GM12878 (cell line): Measurements from ENCODE around the gene DKK1. TPM values are rescaled to one million over a fixed set of nuclear protein-coding genes. Genes with fewer than 3 reads are reported as not detected.

ENCODE experiments used
- ATAC-seq: fragments of 200-7000 bp; cut with Tn5 transposase; 3 replicates; pipeline ENCODE4 v1.9.1; 2020; ENCODE audit warnings: mild to moderate bottlenecking, moderate library complexity
- BruUV-seq: library from RNA; stranded (reverse); fragments of 400-500 nt; replicated peaks from 2 replicates; lab custom pipeline; 2021; lab: Mats Ljungman, UMichigan
- CTCF ChIA-PET: fragments of 300-600 bp; sonication (Branson Sonifier 250); formaldehyde crosslinking; extraction: SDS; loops from one replicate; lab custom pipeline; 2021; ENCODE audit warnings: inconsistent platforms; lab: Yijun Ruan, JAX
- POLR2A ChIA-PET: fragments of 350-600 bp; formaldehyde crosslinking; extraction: SDS; loops from one replicate; lab custom pipeline; 2021; ENCODE audit warnings: inconsistent platforms; lab: Charles Lee
- RAD21 ChIA-PET: fragments of 300-600 bp; sonication (Branson Sonifier 250); formaldehyde crosslinking; loops from one replicate; lab custom pipeline; 2023; ENCODE audit warnings: antibody characterized with exemption; ENCODE audit not compliant: unreplicated experiment; lab: Charles Lee
- SMC1A ChIA-PET: fragments of 300-600 bp; sonication (Branson Sonifier 250); formaldehyde crosslinking; loops from one replicate; lab custom pipeline; 2023; ENCODE audit not compliant: unreplicated experiment, uncharacterized antibody; lab: Charles Lee
- DNase-seq: peaks from one replicate; pipeline ENCODE4 v3.0.0-alpha.2; 2011; ENCODE audit warnings: low read depth, low spot score
- FAIRE-seq: peaks from 3 replicates; lab custom pipeline; 2011; peaks lifted over from hg19 to GRCh38; lab: Jason Lieb, UNC
- H2AFZ ChIP-seq: 2 replicates; pipeline ENCODE4 v1.6.0; 2011; ENCODE audit warnings: low read depth, low read length, control low read depth; ENCODE audit not compliant: control insufficient read depth
- H3K27ac ChIP-seq: 2 replicates; pipeline ENCODE4 v1.5.1; 2011; ENCODE audit warnings: control low read depth; ENCODE audit not compliant: control insufficient read depth, insufficient read depth
- H3K27me3 ChIP-seq, 2 experiments: replicated peaks in 1 of 2; 2 replicates each; pipeline versions ENCODE4 v1.6.0 to v1.6.1; 2011; ENCODE audit warnings: low read length in 1 of 2; ENCODE audit not compliant: control insufficient read depth in 2 of 2, insufficient read depth in 2 of 2
- H3K36me3 ChIP-seq, 2 experiments: 2 replicates each; pipeline ENCODE4 v1.5.1; 2011; ENCODE audit warnings: low read length in 1 of 2; ENCODE audit not compliant: control insufficient read depth in 2 of 2, insufficient read depth in 2 of 2
- H3K4me1 ChIP-seq: 2 replicates; pipeline ENCODE4 v1.6.1; 2011; ENCODE audit warnings: mild to moderate bottlenecking, low read length, moderate library complexity, mixed read lengths; ENCODE audit not compliant: control insufficient read depth, insufficient read depth
- H3K4me2 ChIP-seq: 2 replicates; pipeline ENCODE4 v1.6.0; 2011; ENCODE audit warnings: control low read depth; ENCODE audit not compliant: control insufficient read depth, insufficient read depth
- H3K4me3 ChIP-seq: fragments of 200-600 bp; sonication (generic); 2 replicates; pipeline ENCODE4 v1.5.1; 2016
- H3K79me2 ChIP-seq: 2 replicates; pipeline ENCODE4 v1.6.0; 2011; ENCODE audit warnings: low read length; ENCODE audit not compliant: control insufficient read depth, insufficient read depth
- H3K9ac ChIP-seq: 2 replicates; pipeline ENCODE4 v1.8.0; 2011; ENCODE audit warnings: low read length, control low read depth, mixed read lengths; ENCODE audit not compliant: control insufficient read depth, insufficient read depth
- H3K9me3 ChIP-seq: replicated peaks from 3 replicates; pipeline ENCODE4 v1.5.1; 2011; ENCODE audit warnings: mild to moderate bottlenecking, low read length; ENCODE audit not compliant: control insufficient read depth, insufficient read depth
- H4K20me1 ChIP-seq: 2 replicates; pipeline ENCODE4 v1.6.0; 2011; ENCODE audit not compliant: control insufficient read depth, insufficient read depth
- BHLHE40 ChIP-seq, 2 experiments: fragments of 450-650 bp in 1 of 2; IDR thresholded peaks; 2 replicates each; pipeline ENCODE4 v1.6.1; 2011 to 2017; ENCODE audit warnings: low read depth in 2 of 2, borderline replicate concordance in 1 of 2, improper control_type of control experiment in 1 of 2, low read length in 1 of 2, mild to moderate bottlenecking in 1 of 2
- BMI1 ChIP-seq: fragments of 450-650 bp; IDR thresholded peaks from 2 replicates; pipeline ENCODE4 v1.6.1; 2016; ENCODE audit warnings: mild to moderate bottlenecking, moderate library complexity, borderline replicate concordance
- CBFB ChIP-seq: IDR thresholded peaks from 2 replicates; pipeline ENCODE4 v1.6.1; 2016; ENCODE audit warnings: antibody characterized with exemption, low read depth
- CREB1 ChIP-seq: IDR thresholded peaks from 2 replicates; pipeline ENCODE4 v1.6.1; 2012; ENCODE audit warnings: low read depth, mild to moderate bottlenecking, inconsistent platforms
- EED ChIP-seq: sonication (generic); IDR thresholded peaks from 2 replicates; pipeline ENCODE4 v1.6.1; 2016; ENCODE audit warnings: antibody characterized with exemption, low read depth
- HDAC2 ChIP-seq: fragments of 200-600 bp; sonication (generic); IDR thresholded peaks from 2 replicates; pipeline ENCODE4 v1.6.1; 2017
- IKZF1 ChIP-seq: fragments of 450-650 bp; conservative IDR thresholded peaks from 2 replicates; pipeline ENCODE4 v1.6.1; 2017; ENCODE audit warnings: antibody characterized with exemption, mild to moderate bottlenecking
- IKZF2 ChIP-seq, 2 experiments: fragments of 450-650 bp; IDR thresholded peaks; 2 replicates each; pipeline ENCODE4 v1.6.1; 2017; ENCODE audit warnings: mild to moderate bottlenecking in 2 of 2, moderate library complexity in 2 of 2
- KAT2A ChIP-seq: conservative IDR thresholded peaks from 2 replicates; pipeline ENCODE4 v1.6.1; 2011; ENCODE audit warnings: low read depth, low read length; ENCODE audit not compliant: control insufficient read depth
- KLF5 ChIP-seq: fragments of 450-650 bp; IDR thresholded peaks from 2 replicates; pipeline ENCODE4 v1.6.1; 2014; ENCODE audit warnings: mild to moderate bottlenecking; ENCODE audit not compliant: partially characterized antibody
- PAX5 ChIP-seq: IDR thresholded peaks from 2 replicates; pipeline ENCODE4 v1.6.1; 2011; ENCODE audit warnings: low read depth, low read length, borderline replicate concordance
- RCOR1 ChIP-seq: conservative IDR thresholded peaks from 2 replicates; pipeline ENCODE4 v1.6.1; 2012; ENCODE audit warnings: low read depth, low read length, improper control_type of control experiment
- RELA ChIP-seq: fragments of 450-650 bp; IDR thresholded peaks from 2 replicates; pipeline ENCODE4 v1.8.0; 2014; ENCODE audit warnings: borderline replicate concordance; ENCODE audit not compliant: partially characterized antibody
- WRNIP1 ChIP-seq: IDR thresholded peaks from 2 replicates; pipeline ENCODE4 v1.6.1; 2011; ENCODE audit warnings: low read depth, low read length, improper control_type of control experiment, borderline replicate concordance
- WGBS: methylation state at CpG from one replicate; pipeline ENCODE4 v1.1.6; 2016; ENCODE audit warnings: low lambda C conversion rate; ENCODE audit not compliant: insufficient replicate concordance, insufficient coverage; ENCODE audit errors: missing lambda C conversion rate; 5-methylcytosine and 5-hydroxymethylcytosine counted together
- in situ Hi-C: fragments of 300-500 bp; cut with MboI; formaldehyde crosslinking; loops from 9 replicates; pipeline ENCODE4 v1.14.3; 2018; ENCODE audit warnings: mixed read lengths
- intact Hi-C: fragments of 100-400 bp; cut with micrococcal nuclease; formaldehyde crosslinking; loops from one replicate; pipeline ENCODE4 v1.14.2; 2022; ENCODE audit not compliant: unreplicated experiment
- polyA plus RNA-seq, 11 experiments: library from polyadenylated mRNA; depleted of rRNA in 4 of 11; unstranded in 6 of 11; stranded (reverse) in 5 of 11; fragments of >200 nt; fragmentation: Nextera tagmentation in 4 of 11; fragmentation: Illumina TruSeq in 1 of 11; extraction: Ambion mirVana in 4 of 11; extraction: Trizol in 1 of 11; gene quantifications; 1 replicate in 1 of 11; 2 replicates in 10 of 11; pipeline versions ENCODE4 v1.2.1 to v1.2.3, GENCODE V29; 2011 to 2016; ENCODE audit warnings: inconsistent platforms in 2 of 11, missing spikeins in 2 of 11, low read depth in 1 of 11
- total RNA-seq, 4 experiments: library from RNA; depleted of rRNA in 3 of 4; stranded (reverse); fragments of >200 nt in 3 of 4; fragmentation: Illumina TruSeq in 1 of 4; extraction: Trizol in 1 of 4; gene quantifications; 2 replicates each; pipeline versions ENCODE4 v1.2.1 to v1.2.3, GENCODE V29; 2013 to 2021
- TF ChIP-seq, protein P1 (sequence below): IDR thresholded peaks from 2 replicates; pipeline ENCODE4 v1.6.1; 2011; ENCODE audit warnings: mild to moderate bottlenecking, low read depth, low read length, moderate library complexity; ENCODE audit not compliant: insufficient replicate concordance
- TF ChIP-seq, protein P2 (sequence below): fragments of 450-650 bp; IDR thresholded peaks from 2 replicates; pipeline ENCODE4 v1.6.1; 2017; ENCODE audit warnings: antibody characterized with exemption, mild to moderate bottlenecking, moderate library complexity

The DKK1 gene
- total and polyA plus RNA-seq, 10 of the 15 experiments (the other 5 are each of a cell fraction or from before 2014, with no cell fraction given): 0.12 to 0.77 (median 0.33) TPM; not detected in 7

DNA sequence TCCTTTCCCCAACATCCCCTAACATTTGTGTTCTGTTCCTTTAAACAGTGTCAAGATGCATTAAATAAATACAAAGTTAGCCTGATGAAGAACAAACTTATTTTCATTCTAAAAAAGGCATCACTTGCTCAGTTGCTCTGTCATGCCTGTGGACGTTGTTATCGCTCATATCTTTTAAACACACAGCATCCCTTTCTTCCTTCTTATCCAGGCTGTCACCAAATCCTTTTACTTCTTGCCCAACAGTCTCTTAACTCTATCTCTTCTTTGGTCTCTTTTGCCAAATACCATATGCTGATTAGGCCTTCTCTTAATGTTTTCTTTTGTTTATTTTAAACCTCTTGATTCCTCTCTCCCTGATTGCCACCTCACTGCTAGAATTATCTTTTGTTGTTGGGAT lies 43.9 kb downstream of the DKK1 start:
- Histone ChIP-seq H3K9me3 (no peaks in the 10 kb centered on the region), H3K4me2 (no peak overlapping the region), H3K79me2 (no peaks in the 10 kb centered on the region), H2AFZ (no peak overlapping the region), H3K27me3 (no peaks in the 10 kb centered on the region), H3K4me3 (no peak overlapping the region), H4K20me1 (no peaks in the 10 kb centered on the region), H3K27ac (no peak overlapping the region), H3K4me1 (no peaks in the 10 kb centered on the region), H3K36me3 (no peaks in the 10 kb centered on the region), H3K9ac (no peak overlapping the region)
- FAIRE-seq (no peak), DNase-seq (no peak), ATAC-seq (no peak)
- ChIA-PET CTCF (no interaction called here), SMC1A (no interaction called here), RAD21 (no interaction called here), POLR2A (no interaction called here)
- 0% methylated on average over 2 of the region's 2 CpGs for WGBS
- intact Hi-C loops (no loop called here), in situ Hi-C loops (no loop called here)
- TF ChIP-seq WRNIP1: no peak
- TF ChIP-seq PAX5: no peak
- TF ChIP-seq CBFB: no peak
- no peak for TF ChIP-seq CREB1
- no peak for TF ChIP-seq IKZF2 (IDR thresholded peaks at IDR 0.05)
- TF ChIP-seq BHLHE40 (IDR thresholded peaks at IDR 0.05; ENCODE audit: borderline replicate concordance in 1 of 2, low read depth in 2 of 2, low read length in 1 of 2): no peak
- no peak for TF ChIP-seq RCOR1
- TF ChIP-seq HDAC2: no peak
- no peak for TF ChIP-seq RELA
- TF ChIP-seq BMI1: no peak
- TF ChIP-seq, protein P1, sequence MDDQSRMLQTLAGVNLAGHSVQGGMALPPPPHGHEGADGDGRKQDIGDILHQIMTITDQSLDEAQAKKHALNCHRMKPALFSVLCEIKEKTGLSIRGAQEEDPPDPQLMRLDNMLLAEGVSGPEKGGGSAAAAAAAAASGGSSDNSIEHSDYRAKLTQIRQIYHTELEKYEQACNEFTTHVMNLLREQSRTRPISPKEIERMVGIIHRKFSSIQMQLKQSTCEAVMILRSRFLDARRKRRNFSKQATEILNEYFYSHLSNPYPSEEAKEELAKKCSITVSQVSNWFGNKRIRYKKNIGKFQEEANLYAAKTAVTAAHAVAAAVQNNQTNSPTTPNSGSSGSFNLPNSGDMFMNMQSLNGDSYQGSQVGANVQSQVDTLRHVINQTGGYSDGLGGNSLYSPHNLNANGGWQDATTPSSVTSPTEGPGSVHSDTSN: no peak
- no peak for TF ChIP-seq KLF5
- TF ChIP-seq IKZF1: no peak
- TF ChIP-seq EED: no peak
- TF ChIP-seq, protein P2, sequence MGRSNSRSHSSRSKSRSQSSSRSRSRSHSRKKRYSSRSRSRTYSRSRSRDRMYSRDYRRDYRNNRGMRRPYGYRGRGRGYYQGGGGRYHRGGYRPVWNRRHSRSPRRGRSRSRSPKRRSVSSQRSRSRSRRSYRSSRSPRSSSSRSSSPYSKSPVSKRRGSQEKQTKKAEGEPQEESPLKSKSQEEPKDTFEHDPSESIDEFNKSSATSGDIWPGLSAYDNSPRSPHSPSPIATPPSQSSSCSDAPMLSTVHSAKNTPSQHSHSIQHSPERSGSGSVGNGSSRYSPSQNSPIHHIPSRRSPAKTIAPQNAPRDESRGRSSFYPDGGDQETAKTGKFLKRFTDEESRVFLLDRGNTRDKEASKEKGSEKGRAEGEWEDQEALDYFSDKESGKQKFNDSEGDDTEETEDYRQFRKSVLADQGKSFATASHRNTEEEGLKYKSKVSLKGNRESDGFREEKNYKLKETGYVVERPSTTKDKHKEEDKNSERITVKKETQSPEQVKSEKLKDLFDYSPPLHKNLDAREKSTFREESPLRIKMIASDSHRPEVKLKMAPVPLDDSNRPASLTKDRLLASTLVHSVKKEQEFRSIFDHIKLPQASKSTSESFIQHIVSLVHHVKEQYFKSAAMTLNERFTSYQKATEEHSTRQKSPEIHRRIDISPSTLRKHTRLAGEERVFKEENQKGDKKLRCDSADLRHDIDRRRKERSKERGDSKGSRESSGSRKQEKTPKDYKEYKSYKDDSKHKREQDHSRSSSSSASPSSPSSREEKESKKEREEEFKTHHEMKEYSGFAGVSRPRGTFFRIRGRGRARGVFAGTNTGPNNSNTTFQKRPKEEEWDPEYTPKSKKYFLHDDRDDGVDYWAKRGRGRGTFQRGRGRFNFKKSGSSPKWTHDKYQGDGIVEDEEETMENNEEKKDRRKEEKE: no peak
- no peak for TF ChIP-seq KAT2A
- no TSS peak for BruUV-seq
